ENCODE data around the gene TTC39A.

DNA sequence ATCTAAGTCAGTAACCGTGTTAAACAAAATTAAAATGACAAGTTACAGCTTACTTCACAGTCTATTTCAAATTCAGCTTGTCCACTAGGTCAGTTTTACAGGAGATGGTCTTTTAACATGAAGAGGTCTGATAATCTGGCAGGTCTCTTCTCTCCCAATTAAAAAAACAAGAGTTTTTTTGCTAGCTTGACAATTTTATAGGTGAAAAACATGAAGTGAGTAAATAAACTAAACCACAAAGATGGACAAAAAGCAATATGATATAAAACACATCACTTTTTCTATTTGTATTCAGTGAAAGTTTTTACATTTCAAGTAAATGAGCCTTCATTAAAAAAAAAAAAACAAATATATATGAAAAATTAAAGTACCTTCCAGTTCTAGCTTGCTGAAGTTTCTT lies 25.0 kb upstream of the TTC39A start:
- TF ChIP-seq, protein P1, sequence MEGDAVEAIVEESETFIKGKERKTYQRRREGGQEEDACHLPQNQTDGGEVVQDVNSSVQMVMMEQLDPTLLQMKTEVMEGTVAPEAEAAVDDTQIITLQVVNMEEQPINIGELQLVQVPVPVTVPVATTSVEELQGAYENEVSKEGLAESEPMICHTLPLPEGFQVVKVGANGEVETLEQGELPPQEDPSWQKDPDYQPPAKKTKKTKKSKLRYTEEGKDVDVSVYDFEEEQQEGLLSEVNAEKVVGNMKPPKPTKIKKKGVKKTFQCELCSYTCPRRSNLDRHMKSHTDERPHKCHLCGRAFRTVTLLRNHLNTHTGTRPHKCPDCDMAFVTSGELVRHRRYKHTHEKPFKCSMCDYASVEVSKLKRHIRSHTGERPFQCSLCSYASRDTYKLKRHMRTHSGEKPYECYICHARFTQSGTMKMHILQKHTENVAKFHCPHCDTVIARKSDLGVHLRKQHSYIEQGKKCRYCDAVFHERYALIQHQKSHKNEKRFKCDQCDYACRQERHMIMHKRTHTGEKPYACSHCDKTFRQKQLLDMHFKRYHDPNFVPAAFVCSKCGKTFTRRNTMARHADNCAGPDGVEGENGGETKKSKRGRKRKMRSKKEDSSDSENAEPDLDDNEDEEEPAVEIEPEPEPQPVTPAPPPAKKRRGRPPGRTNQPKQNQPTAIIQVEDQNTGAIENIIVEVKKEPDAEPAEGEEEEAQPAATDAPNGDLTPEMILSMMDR (IDR thresholded peaks at IDR 0.05; ENCODE audit: low read length) = no peak
- TF ChIP-seq EZH2 (IDR thresholded peaks at IDR 0.05; ENCODE audit: borderline replicate concordance, low read length) = no peak
